NCI-H524 (cell line): ENCODE results near the gene SH2D3A.
A peak's percentile ranks its signal among the peaks of the same experiment; 100 is the strongest.
"Not testable (repeated sequence)": the region's sequence is repeated elsewhere in the genome, so short reads cannot be mapped to it uniquely, and the experiment has no call there.

Source experiments
- DNase-seq, 2 experiments: peaks; one replicate each; lab custom pipeline; 2025; lab: John Stamatoyannopoulos, UW

Gene SH2D3A

GRCh38 chr19:6761053-6761676 lies 6.1 kb downstream of the SH2D3A start:
- peak in 1 of 2 experiments; percentile 28 for DNase-seq

- no peak for DNase-seq
Measured at GRCh38 chr19:6760606-6761005, 6.6 kb downstream of the SH2D3A start.

GRCh38 chr19:6754653-6755463 lies 12.4 kb downstream of the SH2D3A start:
- no peak for DNase-seq

GRCh38 chr19:6754136-6754535 lies 13.1 kb downstream of the SH2D3A start:
- DNase-seq: no peak

GRCh38 chr19:6753178-6754031 lies 13.8 kb downstream of the SH2D3A start:
- DNase-seq: no peak

- no peak for DNase-seq
Measured at GRCh38 chr19:6752256-6753177, 14.7 kb downstream of the SH2D3A start.

GRCh38 chr19:6751189-6751588 lies 16.0 kb downstream of the SH2D3A start:
- DNase-seq: no peak

- no peak for DNase-seq
Measured at GRCh38 chr19:6750062-6750461, 17.2 kb downstream of the SH2D3A start.

- DNase-seq: not testable (repeated sequence)
Measured at GRCh38 chr19:6748543-6748942, 18.7 kb downstream of the SH2D3A start.

- DNase-seq: no peak
Measured at GRCh38 chr19:6745965-6746364, 21.3 kb downstream of the SH2D3A start.

- no peak for DNase-seq
Measured at GRCh38 chr19:6744381-6745301, 22.6 kb downstream of the SH2D3A start.

GRCh38 chr19:6743714-6744380 lies 23.4 kb downstream of the SH2D3A start:
- no peak for DNase-seq

- DNase-seq: no peak
Measured at GRCh38 chr19:6743066-6743465, 24.2 kb downstream of the SH2D3A start.

- peak in 1 of 2 experiments; percentile 52 for DNase-seq
Measured at GRCh38 chr19:6740589-6741343, 26.5 kb downstream of the SH2D3A start.

- peak in 1 of 2 experiments; percentile 47 for DNase-seq
Measured at GRCh38 chr19:6739883-6740588, 27.2 kb downstream of the SH2D3A start.

- peak; percentile 77 to 86 for DNase-seq
Measured at GRCh38 chr19:6739390-6739882, 27.8 kb downstream of the SH2D3A start, which contains the start of gene TRIP10. TSS of gene TRIP10 (plus strand) at chr19:6739680. CDS start at chr19:6739762, 82 bp downstream.

- peak; percentile 93 to 97 for DNase-seq
Measured at GRCh38 chr19:6738787-6739389, 28.3 kb downstream of the SH2D3A start.
